SK-N-MC (cell line): Measurements from ENCODE around the gene UHRF2.

Experiments used
- EZH2 ChIP-seq: fragments of 200-600 bp; sonication (generic); IDR thresholded peaks from one replicate; pipeline ENCODE4 v1.6.1; 2017; ENCODE audit warnings: antibody characterized with exemption
- POLR2AphosphoS5 ChIP-seq: IDR thresholded peaks from 2 replicates; pipeline ENCODE4 v1.6.1; 2012; ENCODE audit warnings: mild to moderate bottlenecking, low read depth, low read length, borderline replicate concordance

DNA sequence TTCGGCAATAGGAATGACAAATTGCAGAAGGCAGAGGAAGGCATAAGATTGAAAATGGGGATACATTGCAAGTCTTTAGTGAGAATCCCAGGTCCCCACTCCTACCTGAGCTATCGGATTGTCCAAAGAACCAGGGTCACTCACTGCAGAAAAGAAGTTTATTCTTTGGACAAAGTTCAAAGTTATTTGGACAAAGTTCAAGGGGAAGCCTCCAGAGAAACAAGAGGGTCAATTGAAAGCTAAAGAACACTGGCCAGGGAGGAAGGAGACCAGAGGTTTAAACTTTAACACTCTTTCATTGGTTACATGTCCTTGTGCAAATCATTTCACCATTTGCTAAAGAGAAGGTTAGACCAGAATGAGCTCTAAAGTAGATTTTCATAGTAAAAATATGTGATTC lies 5.2 kb upstream of the UHRF2 start:
- TF ChIP-seq EZH2 (no peak), POLR2AphosphoS5 (no peak)
